Erythroblast (primary cell): ENCODE measurements around the gene S100A14.
A peak's percentile ranks its signal among the peaks of the same experiment; 100 is the strongest.

Source experiments
- DNase-seq, 2 experiments: peaks; one replicate each; lab custom pipeline; 2025; lab: John Stamatoyannopoulos, UW
- GATA1 ChIP-seq: IDR thresholded peaks from 2 replicates; pipeline ENCODE4 v1.6.1; 2011; ENCODE audit warnings: low read depth, mild to moderate bottlenecking, control low read depth, low read length, moderate library complexity
- POLR2A ChIP-seq: IDR thresholded peaks from 2 replicates; pipeline ENCODE4 v1.6.1; 2011; ENCODE audit warnings: mild to moderate bottlenecking, low read length

Gene S100A14

DNA sequence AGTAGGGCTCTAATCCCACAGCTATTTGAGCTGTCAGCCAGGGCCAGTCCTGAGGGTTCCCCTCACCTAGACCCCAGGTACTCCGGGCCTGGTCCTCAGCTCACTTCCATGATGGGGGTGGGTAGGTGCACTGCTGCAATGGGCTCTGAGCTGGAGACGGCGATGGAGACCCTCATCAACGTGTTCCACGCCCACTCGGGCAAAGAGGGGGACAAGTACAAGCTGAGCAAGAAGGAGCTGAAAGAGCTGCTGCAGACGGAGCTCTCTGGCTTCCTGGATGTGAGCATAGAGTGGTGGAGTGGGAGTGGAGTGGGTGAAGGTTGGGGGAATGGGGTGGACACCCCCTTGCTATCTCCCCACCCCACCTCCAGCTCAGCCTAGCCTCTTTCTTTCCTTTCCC, 14.3 kb upstream of the S100A14 start:
- DNase-seq = no peak
- TF ChIP-seq POLR2A = no peak
- TF ChIP-seq GATA1 = no peak

DNA sequence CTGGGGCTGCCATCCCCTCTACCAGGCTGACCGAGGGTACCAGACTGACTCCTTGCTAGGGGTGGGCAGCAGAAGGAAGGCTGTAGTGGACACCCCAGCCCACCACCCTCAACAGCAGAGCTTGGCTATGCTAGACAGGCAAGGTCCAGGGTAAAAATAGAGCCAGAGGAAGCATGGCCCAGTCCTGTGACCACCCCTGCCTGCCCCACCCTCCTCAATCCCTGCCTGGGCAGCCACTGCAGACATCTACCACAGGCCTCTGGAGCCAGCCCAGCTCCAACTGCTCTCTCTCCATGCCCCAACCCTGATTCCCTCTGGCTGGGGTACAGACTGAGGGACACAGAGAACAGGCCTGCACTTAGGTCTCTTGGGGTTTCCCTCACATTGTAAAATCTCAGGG, 13.8 kb upstream of the S100A14 start:
- no peak for DNase-seq
- TF ChIP-seq POLR2A = no peak
- TF ChIP-seq GATA1 = no peak

DNA sequence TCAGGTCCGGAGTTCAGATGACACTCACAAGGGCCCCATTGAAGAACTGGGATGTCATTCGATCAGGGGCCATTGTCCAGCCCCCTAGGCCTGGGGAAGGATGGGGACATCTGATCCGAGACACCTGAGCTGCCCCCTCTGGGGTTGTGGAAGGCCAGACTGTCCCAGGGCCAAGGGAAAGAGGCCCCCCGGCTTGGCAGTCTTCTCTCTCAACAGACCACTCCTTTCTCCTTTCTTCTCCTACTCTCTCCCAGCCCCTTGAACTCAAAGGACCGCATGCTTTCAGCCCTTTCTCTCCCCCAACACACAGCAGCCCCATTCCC, 13.2 kb upstream of the S100A14 start:
- TF ChIP-seq GATA1 (no peak), POLR2A (no peak)
- DNase-seq = no peak

DNA sequence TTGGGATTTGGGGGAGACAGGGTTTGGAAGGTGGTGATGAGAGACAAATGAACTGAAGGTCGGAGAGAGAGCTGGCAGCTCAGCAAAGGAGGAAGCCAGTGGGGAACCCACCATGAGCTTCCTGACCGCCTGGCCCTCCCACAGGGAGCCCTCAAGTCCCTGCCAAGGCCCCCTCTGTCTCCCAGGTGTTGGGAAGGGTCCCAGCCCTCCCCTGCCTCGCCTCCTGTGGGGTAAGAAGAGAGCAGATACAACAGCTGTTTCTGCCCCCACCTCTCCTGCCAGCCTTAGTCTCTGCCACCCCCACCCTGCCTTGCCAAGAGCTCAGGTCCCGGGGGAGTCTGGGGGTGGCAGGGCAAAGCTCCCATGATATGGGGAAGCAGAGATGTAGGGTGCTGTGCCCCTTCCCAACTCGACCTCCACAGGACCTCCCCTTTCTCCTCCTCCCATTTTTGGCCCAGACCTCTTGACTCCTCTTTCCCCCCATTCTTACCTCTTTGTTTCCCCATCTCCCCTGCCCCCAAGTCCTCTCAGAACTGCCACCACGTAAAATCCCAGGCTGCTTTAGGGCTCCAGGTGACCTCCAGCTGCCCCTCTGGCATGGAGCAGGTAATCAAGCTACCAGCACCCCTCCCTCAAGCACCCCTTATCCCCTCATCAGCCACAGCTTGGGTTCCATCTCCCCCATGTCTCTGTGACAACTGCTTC, 12.7 kb upstream of the S100A14 start:
- TF ChIP-seq GATA1 (no peak), POLR2A (no peak)
- DNase-seq = no peak

DNA sequence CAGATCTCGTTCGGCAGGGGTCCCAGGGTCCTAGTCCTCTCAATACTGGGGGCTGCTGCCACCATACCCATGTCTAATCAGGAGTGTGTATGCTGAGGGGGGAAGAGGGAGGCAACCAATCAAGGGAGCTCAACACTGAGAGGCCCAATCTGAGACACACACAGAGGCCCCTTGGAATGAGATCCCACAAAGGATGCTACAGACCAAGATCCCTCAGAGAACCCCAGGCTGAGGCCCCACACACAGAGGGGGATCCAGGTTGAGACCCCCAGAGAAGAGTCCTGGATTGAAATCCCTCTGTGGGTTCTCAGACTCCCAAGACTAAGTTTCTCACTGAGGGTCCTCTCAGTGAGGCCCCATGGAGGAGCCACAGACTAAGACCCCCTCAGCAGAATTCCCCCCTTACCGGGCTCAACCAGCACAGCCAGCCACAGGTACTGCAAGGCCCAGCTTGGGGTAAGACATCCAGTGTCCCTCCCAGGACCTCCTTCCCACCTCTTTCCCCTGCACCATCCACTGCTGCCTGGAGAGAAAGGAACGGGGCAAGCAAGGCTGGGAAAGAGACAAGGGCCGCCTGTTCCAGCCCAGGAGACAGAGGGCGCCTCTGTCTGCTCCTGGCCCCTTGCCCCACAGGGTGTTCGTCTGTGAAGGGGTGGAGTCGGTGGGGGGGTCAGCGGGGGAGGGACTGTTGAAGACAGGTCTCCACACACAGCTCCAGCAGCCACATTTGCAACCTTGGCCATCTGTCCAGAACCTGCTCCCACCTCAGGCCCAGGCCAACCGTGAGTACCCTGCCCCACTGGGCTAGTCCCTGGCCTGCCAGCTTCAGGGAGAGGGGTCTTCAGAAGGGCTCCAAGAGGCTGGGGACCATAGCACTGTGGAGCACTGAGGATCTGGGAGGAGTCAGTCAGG, 11.8 kb upstream of the S100A14 start, which contains the start of gene S100A1:
S100A1 (plus strand) TSS at position 720 of the 912 bp plus-strand sequence. CDS start 2,088 bp downstream, outside the sequence.
- DNase-seq = peak; percentile 18 to 19
- no peak for TF ChIP-seq GATA1

DNA sequence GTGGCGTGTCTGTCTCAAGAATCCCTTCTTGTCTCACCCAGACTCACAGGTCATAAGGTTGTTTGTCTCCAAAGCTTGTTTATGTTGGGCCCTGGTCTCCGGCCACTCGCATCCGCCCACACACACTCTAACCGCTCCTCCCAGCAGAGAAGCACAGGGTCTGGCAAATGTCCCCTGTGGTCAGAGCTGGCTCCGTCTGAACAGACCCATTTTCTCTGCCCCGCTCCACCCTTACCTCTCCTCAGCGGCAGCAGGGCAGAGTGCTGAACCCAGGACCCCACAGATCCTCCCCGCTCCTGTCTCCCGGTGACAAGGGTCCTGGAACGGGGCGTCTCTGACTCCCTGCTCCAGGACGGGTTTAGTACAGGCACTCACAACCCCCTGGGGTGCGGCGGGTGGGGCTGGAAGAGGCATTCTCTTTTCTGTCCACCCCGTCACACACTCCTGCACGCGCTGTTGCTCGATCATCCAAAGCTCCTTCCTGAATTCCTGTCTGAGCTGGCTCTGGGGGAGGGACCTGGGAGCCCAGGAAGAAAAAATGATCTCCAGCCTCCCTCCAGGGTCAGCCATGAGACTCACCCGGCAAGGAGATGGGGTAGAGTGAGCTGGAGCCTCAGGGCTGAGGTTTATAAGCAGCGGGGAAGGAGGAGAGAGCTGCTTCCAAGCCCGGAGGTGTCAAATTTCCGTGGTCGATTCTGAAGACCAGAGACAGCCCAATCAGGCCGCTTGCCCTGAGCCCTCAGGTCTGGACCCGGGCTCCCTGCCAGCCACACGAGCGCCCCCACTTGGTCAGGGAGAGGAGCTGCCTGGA, 11.0 kb upstream of the S100A14 start, which contains the start of gene S100A13:
S100A13 (minus strand) TSS at position 602 of the 811 bp plus-strand sequence. CDS start 1,033 bp downstream, outside the sequence.
- TF ChIP-seq GATA1 = no peak
- no peak for TF ChIP-seq POLR2A
- peak; percentile 62 to 77 for DNase-seq

DNA sequence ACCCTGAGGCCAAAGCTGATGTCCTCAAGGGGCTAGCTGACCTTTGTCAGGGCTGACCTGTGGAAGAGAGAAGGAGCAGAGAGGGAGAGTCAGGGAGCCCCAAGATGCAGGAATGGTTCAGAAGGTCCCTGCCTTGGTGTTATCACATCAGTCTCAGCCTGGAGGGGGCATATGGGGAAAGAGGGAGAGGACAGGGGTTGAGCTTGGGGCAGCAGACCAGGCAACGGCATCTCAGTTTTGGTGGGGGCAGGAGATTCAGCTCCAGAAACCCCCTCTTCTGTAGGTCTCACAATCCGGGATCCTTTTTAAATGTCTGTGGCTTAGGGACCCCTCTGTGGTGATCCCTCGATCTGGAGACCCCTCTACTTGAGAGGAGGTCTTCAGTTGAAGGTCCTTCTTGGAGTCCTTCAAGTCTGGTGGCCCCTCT, 10.4 kb upstream of the S100A14 start:
- TF ChIP-seq POLR2A (no peak), GATA1 (no peak)
- DNase-seq = no peak

DNA sequence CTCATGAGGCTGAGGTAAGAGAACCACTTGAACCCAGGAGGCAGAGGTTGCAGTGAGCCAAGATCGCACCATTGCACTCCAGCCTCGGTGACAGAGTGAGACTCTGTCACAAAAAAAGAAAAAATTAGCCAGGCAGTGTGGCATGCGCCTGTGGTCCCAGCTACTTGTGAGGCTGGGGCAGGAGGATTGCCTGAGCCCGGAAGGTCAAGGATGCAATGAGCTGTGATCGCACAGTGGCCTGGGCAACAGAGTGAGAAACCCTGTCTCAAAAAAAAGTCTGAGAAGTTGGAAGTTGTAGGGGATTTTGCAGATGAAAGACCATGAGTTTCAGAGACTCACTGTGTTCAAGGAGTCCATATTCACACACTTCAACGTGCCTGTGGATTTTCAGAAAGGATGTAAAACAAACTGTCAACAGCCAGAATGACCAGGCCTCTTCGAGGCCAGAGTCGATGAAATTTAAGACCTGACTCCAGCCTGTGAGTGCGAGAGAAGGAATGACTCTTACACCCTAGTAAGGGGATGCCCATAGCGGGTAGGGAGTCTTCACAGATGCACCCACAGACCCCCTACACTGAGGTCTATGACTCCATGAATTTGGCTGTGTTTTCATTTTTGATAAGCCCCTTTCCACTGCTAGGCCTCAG, 9.0 kb upstream of the S100A14 start:
- no peak for DNase-seq
- TF ChIP-seq POLR2A (no peak), GATA1 (no peak)

DNA sequence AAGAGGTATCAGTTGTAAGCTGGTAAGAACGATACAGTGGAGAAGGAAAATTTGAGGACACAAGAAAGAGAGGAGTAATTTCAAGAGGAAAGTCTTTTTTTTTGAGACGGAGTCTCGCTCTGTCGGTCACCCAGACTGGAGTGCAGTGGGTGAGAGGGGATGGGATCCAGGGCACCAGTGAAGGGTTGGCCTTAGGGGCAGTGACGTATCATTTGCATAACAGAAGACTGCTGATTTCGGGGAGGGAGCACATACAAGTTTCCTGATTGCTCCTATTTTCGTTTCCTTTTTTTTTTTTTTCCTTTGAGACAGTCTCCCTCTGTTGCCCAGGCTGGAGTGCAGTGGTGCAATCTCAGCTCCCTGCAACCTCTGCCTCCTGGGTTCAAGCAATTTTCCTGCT, 7.0 kb upstream of the S100A14 start:
- no peak for DNase-seq
- TF ChIP-seq POLR2A (no peak), GATA1 (no peak)

DNA sequence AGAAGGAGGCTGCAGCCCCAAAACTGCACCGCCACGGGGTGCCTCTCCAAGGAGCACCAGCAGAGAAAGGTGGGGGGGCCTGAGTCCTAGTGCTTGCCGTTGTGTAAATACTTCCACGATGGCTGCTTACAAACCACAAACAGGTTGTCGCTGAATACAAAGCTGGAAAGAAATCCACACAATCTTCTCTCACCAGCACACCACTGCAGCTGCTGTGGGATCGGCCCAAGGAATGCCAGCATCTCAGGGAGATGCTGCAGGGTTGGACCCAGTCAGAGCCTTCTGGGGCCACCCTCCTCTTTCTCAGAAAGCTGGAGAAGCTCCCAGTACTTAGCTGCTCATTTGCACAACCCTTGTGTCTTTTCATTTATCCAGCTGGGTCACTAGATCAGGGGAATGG, 3.0 kb upstream of the S100A14 start:
- TF ChIP-seq GATA1 (no peak), POLR2A (no peak)
- no peak for DNase-seq

DNA sequence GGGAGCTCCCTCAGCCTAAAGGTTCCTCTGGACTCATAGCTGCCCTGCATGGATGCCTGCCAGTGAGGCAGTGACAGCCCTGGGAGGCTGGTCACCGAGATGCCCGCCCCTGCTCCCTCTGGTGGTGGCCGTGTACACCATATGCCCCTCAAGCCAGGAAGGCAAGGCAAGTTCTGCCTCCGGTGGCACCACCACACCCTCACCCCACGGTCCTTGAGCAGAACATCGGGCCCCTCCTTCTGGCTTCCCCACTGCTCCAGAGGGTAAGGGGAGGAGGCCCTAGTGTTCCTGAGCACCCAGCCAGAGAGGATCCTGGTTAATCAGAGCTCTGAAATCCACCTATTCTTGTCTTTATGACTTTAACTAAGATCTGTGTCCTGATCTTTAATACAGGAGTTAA, 1.5 kb upstream of the S100A14 start:
- DNase-seq = peak; percentile 82 to 87
- TF ChIP-seq GATA1 (no peak), POLR2A (no peak)

DNA sequence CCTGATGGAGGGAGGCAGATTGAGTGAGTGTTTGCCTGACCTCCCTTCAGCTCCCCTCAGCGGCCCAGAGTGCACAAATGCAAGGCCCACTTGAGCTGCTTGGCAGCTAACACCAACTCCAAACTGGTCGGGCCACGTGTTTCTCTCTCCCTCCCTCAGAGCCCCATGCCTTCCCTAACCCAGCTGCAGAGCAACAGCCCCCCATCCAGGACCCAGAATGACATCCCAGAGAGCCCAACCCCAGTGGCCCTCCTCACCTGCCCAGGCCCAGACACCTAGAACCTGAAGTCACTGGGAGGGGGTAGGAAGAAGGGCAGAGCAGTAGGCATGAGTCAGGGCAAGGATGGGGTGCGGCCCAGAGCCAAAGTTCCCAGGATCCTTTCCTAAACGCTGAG, 789 bp upstream of the S100A14 start:
- TF ChIP-seq POLR2A (no peak), GATA1 (no peak)
- no peak for DNase-seq

DNA sequence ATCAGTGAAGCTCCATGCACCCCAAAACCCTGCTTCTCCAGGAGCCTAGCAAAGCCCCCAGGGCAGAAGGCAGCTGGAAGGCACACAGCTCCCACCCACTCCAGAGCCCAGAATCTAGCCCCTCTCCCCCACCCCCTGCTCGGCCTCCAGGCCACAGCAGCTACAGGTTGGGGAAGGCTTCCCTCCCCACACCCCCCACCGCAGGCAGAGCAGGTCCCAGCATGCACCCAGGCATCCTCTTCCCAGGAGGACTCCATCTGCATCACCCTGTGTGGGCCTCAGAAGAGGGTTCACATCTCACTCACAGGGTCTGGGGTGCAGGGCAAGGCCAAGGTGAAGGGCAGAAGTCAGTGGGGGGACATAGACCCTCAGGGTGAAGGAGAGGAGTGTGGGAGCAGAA, 719 bp downstream of the S100A14 start:
- no peak for DNase-seq
- no peak for TF ChIP-seq POLR2A
- TF ChIP-seq GATA1 = no peak

DNA sequence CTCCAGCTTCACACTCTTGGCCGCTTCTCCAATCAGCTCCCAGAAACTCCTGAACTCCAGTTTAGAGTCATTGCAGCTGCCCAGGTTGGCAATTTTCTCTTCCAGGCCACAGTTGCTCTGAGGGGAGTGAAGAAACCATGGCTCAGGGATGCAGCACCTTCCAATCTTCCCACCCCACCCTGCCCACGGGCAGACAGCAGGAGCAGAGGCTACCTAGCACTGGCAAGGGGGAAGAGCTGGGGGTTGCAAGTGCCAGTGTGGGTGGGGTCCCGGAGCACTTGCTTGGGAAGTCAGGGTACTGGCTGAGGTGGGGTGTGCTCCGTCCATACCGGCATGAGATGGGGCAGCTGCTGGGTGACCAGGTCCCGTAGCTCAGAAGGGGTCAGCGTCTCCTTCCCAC, 1.2 kb downstream of the S100A14 start:
- TF ChIP-seq POLR2A = no peak
- no peak for TF ChIP-seq GATA1
- DNase-seq = no peak
